NCI-H2107 treated with DMSO at 0.1 percent for 48 hours (cell line): ENCODE results near the gene WDR4.
"Not testable (repeated sequence)": the region's sequence is repeated elsewhere in the genome, so short reads cannot be mapped to it uniquely, and the experiment has no call there.

Source experiments
- DNase-seq: peaks from one replicate; lab custom pipeline; 2025; ENCODE audit not compliant: unreplicated experiment; lab: John Stamatoyannopoulos, UW

The WDR4 gene

GRCh38 chr21:42853621-42854020 lies 25.7 kb downstream of the WDR4 start:
- no peak for DNase-seq

DNA sequence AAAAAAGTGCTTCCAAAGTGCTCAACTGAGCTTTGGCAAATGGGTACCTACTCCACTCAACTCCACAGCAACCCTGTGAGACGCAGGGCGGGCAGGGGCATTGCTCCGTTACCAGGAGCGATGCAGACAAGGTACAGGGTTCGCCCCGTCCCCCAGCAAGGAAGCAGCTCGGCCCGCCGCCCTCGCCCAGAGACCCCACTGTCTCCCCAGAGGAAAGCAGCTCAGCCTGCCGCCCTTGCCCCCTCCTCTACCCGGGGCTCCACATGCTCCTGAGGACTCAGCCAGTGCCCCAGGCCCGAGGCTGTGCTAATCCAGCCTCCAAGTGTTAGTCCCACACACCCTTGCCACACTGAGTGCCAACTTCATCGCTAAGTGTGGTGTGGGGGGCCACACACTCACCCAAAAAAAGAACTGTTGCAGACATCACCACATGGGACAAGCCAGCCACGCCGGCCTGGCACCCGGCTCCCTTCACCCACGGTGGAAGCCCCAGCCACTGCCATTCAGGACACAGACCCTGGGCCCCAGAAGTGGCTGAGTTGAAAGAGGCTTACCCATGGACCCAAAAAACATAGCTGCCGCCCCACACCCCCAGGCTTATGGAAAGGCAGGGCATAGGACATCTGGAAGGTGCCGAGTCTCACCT lies 26.3 kb downstream of the WDR4 start:
- DNase-seq = no peak

DNA sequence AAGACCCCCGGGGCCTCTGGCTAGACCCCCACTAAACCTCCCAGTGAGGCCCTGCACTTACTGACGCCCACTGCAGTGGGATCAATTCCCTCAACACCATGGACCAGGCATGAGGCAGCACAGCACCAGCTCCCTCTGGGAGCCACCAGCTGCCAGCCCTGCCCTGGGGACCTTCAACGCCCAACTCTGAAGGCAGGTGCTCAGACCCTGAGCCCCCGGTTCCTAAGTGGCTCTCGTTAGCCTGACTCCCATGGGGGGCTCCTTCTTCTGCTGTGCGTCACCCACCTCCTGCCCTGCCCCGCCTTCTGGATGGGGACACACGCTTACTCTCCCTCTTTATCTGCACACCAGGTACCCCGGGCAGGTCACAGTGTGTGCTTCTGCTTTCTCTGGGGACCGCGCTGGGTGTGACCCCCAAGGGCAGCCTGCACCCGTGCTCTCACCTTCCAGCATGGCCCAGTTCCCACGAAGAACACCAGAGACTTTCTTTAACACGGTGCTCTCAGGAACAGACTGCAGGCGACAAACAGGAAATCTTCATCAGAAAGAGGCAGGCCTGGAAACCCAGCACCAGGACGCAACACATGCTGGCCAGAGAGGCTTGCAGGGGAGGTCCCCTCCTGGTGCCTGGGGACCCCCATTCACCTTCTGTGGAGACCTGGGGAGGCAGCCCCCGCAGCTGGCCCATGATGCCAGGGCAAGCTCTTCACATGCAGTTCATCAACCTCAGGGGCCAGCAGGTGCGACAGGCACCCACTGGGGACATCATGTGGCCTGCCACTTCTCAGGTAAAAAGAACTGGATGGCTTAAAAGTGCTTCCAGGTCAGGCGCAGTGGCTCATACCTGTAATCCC lies 27.3 kb downstream of the WDR4 start:
- DNase-seq = no peak

DNA sequence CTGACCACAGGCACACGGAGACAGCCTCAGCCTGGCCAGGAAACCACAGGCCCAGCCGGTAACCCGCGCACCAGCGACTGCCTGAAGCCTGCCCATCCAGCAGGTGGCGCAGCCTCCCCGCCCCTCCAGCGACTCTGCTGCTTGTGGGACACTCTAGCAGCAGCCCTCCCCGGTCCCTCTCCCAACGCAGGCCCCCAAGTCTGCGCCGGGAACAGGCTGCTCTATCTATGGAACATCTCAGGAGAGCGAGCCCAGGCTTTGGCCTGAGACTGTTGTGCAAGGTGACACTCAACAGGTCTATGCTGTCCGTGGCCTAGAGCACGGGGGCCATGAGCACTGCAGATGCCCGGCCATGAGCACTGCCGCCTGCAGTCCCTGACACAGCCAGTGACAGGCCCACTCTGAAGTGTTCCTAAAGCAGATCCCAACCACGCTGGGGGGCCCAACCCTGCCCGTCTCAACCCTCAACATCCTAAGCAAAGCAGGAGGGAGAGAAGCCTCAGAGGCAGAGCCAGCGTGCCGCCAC lies 28.4 kb downstream of the WDR4 start:
- no peak for DNase-seq

DNA sequence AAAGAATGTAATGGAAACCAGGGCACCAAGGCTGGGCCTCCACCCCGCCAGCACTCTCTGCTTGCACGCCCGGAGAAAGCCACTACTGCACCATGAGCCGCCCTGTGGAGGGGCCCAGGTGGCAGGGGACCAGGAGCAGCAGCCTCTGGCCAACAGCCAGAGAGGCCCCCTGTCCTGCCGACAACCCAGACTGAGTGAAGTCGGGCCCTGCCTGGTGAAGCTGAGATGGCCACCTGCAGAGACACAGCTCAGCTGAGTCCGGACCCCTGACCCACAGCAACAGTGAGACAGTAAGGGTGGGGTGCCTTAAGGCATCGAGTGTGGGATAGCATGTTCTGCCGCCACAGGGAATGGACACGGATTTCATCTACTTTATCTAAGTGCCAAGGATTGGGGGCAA lies 28.9 kb downstream of the WDR4 start:
- no peak for DNase-seq

- DNase-seq = no peak
Observed at GRCh38 chr21:42849759-42850412, 29.5 kb downstream of the WDR4 start.

- no peak for DNase-seq
Observed at GRCh38 chr21:42848932-42849758, 30.2 kb downstream of the WDR4 start.

DNA sequence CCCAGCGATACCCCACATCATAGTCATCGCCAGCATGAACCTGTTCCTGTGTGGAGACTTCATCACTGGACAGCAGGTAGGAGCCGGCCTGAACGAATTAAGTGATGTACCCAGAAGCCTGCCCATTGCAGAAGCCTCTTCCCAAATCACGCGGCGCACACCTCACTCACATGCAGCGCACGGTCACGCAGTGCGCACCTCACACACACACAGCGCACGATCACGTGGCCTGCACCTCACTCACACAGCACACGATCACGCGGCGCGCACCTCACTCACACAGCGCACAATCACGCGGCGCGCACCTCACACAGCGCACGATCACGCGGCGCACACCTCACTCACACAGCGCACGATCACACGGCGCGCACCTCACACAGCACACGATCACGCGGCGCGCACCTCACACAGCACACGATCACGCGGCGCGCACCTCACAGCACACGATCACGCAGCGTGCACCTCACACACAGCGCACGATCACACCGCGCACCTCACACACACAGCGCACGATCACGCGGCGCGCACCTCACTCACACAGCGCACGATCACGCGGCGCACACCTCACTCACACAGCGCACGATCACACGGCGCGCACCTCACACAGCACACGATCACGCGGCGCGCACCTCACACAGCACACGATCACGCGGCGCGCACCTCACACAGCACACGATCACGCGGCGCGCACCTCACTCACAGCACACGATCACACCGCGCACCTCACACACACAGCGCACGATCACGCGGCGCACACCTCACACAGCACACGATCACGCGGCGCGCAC lies 31.0 kb downstream of the WDR4 start:
- not testable (repeated sequence) for DNase-seq

- no peak for DNase-seq
Observed at GRCh38 chr21:42847726-42848125, 31.6 kb downstream of the WDR4 start.

DNA sequence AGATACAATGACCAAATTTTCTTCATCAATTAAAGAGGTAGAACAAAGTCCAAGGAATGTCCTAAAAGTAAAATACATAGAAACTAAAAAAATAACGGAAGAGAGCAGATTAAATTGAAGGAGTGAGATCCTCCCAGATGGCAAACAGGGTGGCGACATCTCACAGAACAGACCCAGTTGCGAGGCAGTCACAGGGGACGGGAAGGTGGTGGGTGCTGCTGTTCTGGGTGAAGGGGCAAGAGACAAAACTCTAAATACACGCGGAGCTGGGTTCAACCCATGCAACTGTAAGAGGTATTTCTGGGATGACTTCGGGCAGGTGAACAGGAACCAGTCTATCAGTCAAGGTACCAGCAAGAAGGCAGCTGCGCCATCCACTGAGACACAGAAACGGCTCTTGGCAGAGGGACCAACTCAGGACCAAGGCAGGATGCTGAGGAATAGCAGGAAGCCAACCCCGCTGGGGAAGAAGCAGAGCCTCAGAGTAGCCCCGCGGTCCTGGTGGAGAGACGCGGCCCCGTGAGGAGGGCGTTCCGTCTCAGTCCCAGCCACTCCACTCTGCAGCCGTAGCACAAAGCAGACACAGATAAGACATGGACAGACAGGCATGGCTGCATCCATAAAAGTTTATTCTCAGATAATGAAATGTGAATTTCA lies 32.2 kb downstream of the WDR4 start:
- DNase-seq = no peak

GRCh38 chr21:42846221-42846620 lies 33.1 kb downstream of the WDR4 start:
- no peak for DNase-seq

GRCh38 chr21:42845296-42845965 lies 33.9 kb downstream of the WDR4 start:
- no peak for DNase-seq

DNA sequence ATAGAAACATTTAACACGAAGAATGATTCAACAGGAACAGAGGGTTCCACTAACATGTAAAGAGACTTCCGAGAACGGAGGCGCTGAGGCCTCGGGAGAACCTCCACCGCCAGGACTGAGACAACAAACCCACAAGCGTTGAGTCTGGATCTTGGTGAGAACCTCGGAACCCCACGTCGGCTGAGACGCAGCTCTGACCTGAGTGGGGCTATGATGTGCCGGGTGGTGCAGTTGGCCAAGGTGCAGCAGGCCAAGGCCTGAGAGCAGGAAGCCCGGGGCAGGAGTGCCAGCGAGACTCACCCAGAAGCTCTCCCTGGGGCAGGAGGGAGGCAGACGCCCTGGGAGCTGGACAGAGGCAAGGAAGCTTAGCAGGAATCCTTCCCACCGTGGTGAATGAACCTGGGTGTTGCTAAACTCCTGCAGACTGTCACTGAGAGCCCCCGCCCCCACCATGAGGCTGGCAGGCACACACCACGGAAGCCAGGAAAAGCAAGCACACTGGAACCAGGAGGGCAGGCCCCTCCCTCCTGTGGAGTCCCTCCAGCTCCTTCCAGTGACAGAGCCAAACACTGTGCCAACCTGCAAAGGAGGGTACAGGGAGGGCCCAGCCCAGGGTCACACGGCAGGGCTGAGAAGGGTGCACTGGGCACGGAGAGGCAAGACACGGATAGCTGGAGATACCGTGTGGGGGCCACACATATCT lies 34.8 kb downstream of the WDR4 start:
- no peak for DNase-seq

GRCh38 chr21:42843056-42843455 lies 36.3 kb downstream of the WDR4 start:
- no peak for DNase-seq

DNA sequence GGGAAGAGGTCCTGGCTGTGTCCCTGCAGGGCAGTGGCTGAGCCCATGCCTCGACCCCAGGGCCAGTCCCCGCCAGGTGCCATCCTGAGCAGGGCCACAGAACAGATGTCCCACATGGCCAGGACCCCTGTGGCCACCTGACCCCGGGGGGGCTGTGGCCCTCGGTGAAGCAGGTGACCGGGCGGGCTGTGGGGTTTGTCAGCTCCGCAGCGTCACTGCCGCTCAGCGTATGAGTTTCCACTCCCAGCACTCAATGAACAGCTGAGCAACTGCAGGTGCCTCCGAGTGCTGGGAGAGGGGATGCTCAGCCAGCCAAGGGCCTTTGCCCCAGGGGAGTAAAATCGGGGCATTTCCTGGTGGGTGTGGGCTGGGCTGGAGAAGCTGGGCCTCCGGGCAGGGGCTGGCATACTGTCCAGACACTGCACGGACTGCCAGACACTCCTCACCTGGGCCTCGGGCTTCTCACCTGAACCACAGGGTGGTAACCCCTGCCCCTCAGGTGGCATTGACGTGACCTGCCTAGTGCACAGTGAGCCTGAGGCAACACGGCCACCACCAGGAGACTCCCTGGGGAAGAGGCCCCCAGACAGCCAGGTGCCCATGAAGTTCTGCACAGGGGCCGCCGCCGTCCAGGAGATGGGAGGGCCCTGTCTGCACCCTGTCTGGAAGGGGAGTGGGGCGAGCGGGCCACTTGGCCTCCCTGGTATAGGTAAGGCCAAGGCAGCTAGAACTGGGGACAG lies 37.3 kb downstream of the WDR4 start:
- not testable (repeated sequence) for DNase-seq

- no peak for DNase-seq
Observed at GRCh38 chr21:42841156-42841915, 38.0 kb downstream of the WDR4 start.
